ENCODE measurements around the gene RPL36A.

RPL36A gene

DNA sequence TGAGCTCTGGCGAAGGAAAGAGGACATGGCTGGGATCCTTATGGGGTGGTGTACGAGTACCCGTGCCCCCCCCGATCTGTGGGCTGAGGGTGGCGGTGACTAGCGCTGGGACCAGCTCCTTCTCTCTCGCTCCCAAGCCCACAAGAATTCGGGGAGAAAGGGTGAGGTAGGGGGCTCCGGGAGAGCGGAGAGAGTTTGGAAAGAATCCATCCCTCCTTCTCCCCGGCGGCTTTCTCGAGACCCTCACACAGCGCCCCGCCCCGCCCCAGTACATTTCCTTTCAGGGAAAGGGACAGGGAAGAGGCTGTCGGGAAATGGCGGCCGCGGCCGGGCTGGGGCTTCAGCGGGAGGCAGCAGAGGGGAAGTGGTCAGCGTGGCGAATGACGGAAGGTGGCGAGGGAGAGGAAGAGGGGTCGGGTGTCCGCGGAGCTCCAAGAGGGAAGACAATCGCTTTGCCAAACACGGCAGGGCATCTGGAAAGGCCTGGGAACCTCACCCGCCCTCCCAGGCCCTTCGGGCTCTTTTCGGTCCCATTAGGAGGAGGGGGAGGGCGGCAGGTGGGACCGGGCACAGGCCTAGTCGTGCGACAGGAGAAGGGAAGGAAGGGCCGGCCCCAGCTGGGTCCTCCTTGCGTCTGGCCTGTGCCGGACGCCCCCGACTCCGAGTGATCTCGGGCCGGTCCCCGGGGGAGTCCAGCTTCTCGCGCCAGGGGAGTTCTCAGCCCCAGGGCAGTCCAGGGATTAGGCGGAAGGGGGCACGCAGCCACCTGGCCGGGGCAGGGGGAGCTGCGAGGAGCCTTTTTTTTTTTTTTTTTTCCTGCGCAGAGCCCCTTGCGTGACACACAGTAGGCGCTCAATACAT is 27.4 kb downstream of the RPL36A start:
- peak; percentile 40 for DNase-seq
- in situ Hi-C loops (cut with HindIII; ENCODE audit: low pct_ligation_motif_present, low pct_unique_long_range_greater_than_20kb, low sequenced_read_pairs), result no loop called here

GRCh38 chrX:101419489-101419888 is 28.7 kb downstream of the RPL36A start:
- DNase-seq, result no peak
- in situ Hi-C loops (cut with HindIII; ENCODE audit: low pct_ligation_motif_present, low pct_unique_long_range_greater_than_20kb, low sequenced_read_pairs), result no loop called here

DNA sequence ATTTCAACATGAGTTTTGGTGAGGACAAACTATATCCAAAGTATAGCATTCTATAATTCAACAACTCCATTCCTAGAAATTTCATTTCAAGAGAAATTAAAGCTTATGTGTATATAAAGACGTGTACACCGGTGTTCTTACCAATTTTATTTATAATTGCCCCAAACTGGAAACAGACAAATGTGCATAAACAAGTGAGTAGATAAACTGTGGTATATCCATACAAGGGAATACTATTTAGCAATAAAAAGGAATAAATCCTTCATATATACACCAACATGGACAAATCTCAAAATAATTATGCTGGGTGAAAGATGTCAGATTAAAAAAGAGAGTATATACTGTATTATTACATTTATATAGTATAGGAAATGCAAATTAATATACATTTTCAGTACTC is 37.1 kb downstream of the RPL36A start:
- in situ Hi-C loops (cut with HindIII; ENCODE audit: low pct_ligation_motif_present, low pct_unique_long_range_greater_than_20kb, low sequenced_read_pairs), result no loop called here
- no peak for DNase-seq

DNA sequence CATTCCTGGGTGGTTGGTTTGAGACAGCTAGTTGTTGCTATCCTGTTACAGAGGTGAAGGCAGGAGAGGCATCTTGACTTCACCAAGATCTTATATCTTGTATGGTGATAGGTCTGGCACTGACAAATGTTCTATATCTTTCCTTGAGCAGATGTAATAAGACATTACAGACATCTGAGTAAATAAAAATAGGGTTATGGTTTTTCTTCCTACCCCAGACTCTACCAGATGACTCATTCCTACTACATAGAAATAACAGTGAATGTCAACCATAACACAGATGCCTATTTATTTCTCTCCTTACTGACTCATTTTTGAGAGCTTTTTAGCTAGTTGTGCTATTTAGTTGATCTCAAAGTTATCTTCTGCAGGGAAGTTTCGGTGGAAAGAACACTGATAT is 39.1 kb downstream of the RPL36A start:
- DNase-seq, result no peak
- in situ Hi-C loops (cut with HindIII; ENCODE audit: low pct_ligation_motif_present, low pct_unique_long_range_greater_than_20kb, low sequenced_read_pairs), result no loop called here

- in situ Hi-C loops (cut with HindIII; ENCODE audit: low pct_ligation_motif_present, low pct_unique_long_range_greater_than_20kb, low sequenced_read_pairs), result no loop called here
- DNase-seq, result peak; percentile 16
Observed at GRCh38 chrX:101430457-101431078, 39.8 kb downstream of the RPL36A start.

- no peak for DNase-seq
- in situ Hi-C loops (cut with HindIII; ENCODE audit: low pct_ligation_motif_present, low pct_unique_long_range_greater_than_20kb, low sequenced_read_pairs), result no loop called here
Observed at GRCh38 chrX:101442085-101442484, 51.3 kb downstream of the RPL36A start.

All from ACHN (cell line).